K562 (cell line): ENCODE measurements around the gene CSTF1.

Experiments
- AFF1 ChIP-seq, 2 experiments: fragments of 450-650 bp; IDR thresholded peaks; 2 replicates each; pipeline ENCODE4 v1.6.1; 2018; ENCODE audit warnings: mild to moderate bottlenecking in 2 of 2, low read depth in 1 of 2; ENCODE audit not compliant: partially characterized antibody in 2 of 2
- CTCF ChIP-seq, 3 experiments: IDR thresholded peaks in 2 of 3; conservative IDR thresholded peaks in 1 of 3; 2 replicates each; pipeline ENCODE4 v1.5.1; 2011 to 2012; ENCODE audit warnings: low read length in 3 of 3, mild to moderate bottlenecking in 3 of 3, control low read depth in 2 of 3, improper control_type of control experiment in 1 of 3, inconsistent platforms in 1 of 3, low read depth in 1 of 3, mixed read lengths in 1 of 3, moderate library complexity in 1 of 3; ENCODE audit not compliant: insufficient read depth in 2 of 3
- FOS ChIP-seq: IDR thresholded peaks from 3 replicates; pipeline ENCODE4 v1.6.1; 2011; ENCODE audit not compliant: insufficient read length; ENCODE audit errors: extremely low read depth
- RBM17 ChIP-seq: fragments of 200-400 bp; formaldehyde crosslinking; IDR thresholded peaks from 2 replicates; pipeline ENCODE4 v1.6.1; 2017; ENCODE audit warnings: low read depth, mild to moderate bottlenecking, low read length, borderline replicate concordance

- TF ChIP-seq AFF1 (IDR thresholded peaks at IDR 0.05; ENCODE audit: low read depth in 1 of 2, partially characterized antibody in 2 of 2) (no peak), RBM17 (no peak), FOS (no peak), CTCF (IDR thresholded peaks at IDR 0.05 in 2 of 3, conservative IDR thresholded peaks at IDR 0.05 in 1 of 3; ENCODE audit: insufficient read depth in 2 of 3, low read depth in 1 of 3, low read length in 3 of 3) (no peak)
Measured at GRCh38 chr20:56420028-56420427, 27.6 kb downstream of the CSTF1 start.
